GM12874 (cell line): ENCODE data around the gene GDF2.

Source experiments
- TF ChIP-seq, protein P1 (sequence below): IDR thresholded peaks from 2 replicates; pipeline ENCODE4 v1.5.1; 2011; ENCODE audit warnings: low read depth, mild to moderate bottlenecking, control low read depth, low read length, moderate library complexity; ENCODE audit not compliant: insufficient read depth

GDF2 gene

DNA sequence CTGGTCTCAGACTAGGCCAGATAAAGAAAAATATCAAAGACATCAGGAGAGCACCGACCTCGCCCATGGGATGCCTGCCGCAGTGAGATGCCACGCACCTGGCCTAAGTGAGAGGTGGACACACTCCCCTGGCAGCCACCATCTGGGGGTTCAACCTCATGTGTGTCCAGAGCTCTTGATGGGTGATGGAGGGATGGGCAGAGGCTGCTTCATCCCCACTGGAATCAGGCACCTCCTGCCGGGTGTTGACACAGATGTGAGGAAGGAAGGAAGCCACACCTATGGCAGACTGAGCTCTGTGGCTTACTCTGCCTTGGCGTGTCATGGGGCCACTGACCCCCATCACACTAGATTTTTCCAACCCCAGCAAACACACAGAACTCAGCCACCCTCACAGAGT lies 50.5 kb downstream of the GDF2 start:
- TF ChIP-seq, protein P1, sequence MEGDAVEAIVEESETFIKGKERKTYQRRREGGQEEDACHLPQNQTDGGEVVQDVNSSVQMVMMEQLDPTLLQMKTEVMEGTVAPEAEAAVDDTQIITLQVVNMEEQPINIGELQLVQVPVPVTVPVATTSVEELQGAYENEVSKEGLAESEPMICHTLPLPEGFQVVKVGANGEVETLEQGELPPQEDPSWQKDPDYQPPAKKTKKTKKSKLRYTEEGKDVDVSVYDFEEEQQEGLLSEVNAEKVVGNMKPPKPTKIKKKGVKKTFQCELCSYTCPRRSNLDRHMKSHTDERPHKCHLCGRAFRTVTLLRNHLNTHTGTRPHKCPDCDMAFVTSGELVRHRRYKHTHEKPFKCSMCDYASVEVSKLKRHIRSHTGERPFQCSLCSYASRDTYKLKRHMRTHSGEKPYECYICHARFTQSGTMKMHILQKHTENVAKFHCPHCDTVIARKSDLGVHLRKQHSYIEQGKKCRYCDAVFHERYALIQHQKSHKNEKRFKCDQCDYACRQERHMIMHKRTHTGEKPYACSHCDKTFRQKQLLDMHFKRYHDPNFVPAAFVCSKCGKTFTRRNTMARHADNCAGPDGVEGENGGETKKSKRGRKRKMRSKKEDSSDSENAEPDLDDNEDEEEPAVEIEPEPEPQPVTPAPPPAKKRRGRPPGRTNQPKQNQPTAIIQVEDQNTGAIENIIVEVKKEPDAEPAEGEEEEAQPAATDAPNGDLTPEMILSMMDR = no peak

DNA sequence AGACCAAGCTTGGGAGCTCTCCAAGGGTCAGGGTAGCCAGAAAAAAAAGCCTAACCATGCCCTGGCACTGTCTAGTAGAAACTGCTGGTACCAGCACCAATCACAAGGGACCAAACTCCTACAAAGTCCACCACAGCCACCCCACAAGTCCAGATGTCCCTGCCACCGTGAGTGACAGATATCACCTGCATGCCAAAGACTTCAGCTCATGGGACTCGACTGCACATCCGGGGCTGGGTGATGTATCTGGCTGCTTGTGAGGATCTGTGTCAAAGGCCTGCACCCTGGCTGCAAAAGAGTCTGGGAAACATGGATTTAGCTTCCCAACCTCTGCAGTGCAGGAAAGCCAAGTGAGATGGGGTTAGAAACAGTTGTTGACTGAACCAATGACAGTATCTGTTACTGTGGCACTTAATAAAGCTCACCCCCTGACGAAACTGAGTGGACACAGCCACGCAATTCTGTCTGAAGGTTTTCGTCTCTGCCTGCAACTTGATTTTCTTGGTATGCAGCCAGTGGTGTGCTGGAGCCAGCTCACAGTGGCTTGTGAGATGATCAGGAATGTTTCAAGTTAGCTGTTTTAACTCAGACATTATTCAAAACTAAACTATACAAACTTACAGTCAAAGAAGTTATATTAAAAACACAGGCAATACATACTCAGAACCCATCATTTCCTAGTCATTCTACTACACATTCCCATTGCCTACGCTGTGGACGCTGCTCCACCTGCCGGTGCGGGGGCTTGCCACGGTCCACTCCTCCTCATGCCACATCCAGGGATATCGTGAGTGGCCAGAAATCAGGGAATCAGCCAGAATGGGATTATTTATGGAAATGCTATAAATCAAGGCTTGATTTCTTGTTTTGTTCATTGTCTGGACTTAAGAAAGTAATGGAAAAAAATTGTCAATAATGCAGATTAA lies 52.6 kb downstream of the GDF2 start:
- TF ChIP-seq, protein P1 = no peak

DNA sequence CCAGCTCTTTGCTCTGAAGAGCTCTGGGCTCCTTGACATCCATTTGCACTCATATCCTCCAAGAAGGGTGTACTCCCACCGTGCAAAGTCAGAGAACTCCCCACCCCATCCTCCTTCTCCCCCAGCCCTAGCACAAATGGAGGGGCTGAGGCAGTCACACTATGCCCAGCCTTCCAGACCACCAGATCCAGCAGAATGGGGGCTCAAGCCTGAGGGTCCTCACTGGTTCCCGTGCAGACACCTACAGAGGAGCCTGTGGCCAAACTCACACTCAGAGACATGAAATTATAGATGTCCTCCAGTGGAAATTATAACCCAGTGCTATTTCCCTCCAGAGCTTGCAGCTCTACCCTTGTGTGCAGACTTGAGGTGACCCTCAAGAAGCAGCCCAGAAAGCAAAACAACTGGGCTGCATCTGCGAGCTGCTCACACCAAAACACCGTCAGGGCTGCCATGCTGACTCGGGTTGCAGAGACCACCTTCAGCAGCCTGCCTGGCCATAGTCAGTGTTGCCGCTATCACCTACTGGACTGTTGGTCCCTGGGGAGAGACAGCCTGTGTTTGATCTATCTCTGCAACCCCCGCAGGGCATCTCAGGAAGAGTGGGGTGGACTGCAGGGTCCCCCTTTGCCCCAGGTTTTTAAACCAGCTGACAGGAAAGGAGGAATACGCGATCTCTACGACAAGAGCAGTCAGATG lies 54.4 kb downstream of the GDF2 start:
- TF ChIP-seq, protein P1 = no peak
